Skin epidermis (tissue), 12 donors: ENCODE data around the gene ELAPOR1.
A peak's percentile ranks its signal among the peaks of the same experiment; 100 is the strongest.
"Not testable (repeated sequence)": the region's sequence is repeated elsewhere in the genome, so short reads cannot be mapped to it uniquely, and the experiment has no call there.

Source experiments
- H3K27ac ChIP-seq, 21 experiments: fragments of 200-600 bp; sonication (generic) in 11 of 21; one replicate each; pipeline ENCODE4 v1.5.0; 2020; ENCODE audit warnings: mild to moderate bottlenecking in 3 of 21, inconsistent platforms in 2 of 21, moderate library complexity in 2 of 21
- H3K4me3 ChIP-seq, 7 experiments: fragments of 200-600 bp; sonication (generic) in 2 of 7; one replicate each; pipeline ENCODE4 v1.5.0; 2020; ENCODE audit warnings: inconsistent platforms in 2 of 7, mild to moderate bottlenecking in 2 of 7, moderate library complexity in 1 of 7

ELAPOR1 gene

GRCh38 chr1:109131800-109132199 lies 17.9 kb downstream of the ELAPOR1 start:
- no peak overlapping the region for H3K4me3 ChIP-seq
- no peak overlapping the region for H3K27ac ChIP-seq

- no peak overlapping the region for H3K27ac ChIP-seq
- no peak overlapping the region for H3K4me3 ChIP-seq
Observed at GRCh38 chr1:109133002-109133706, 19.2 kb downstream of the ELAPOR1 start.

- no peak overlapping the region for H3K4me3 ChIP-seq
- no peak overlapping the region for H3K27ac ChIP-seq
Observed at GRCh38 chr1:109133815-109134214, 19.9 kb downstream of the ELAPOR1 start.

- H3K27ac ChIP-seq = peak overlapping the region in 1 of 21 experiments; percentile 2
Observed at GRCh38 chr1:109134423-109134822, 20.5 kb downstream of the ELAPOR1 start.

GRCh38 chr1:109135940-109136339 lies 22.0 kb downstream of the ELAPOR1 start:
- Histone ChIP-seq H3K4me3 (no peak overlapping the region), H3K27ac (no peak overlapping the region)

More at GRCh38 chr1:109134423-109134822, 20.5 kb downstream of the ELAPOR1 start:
- no peak overlapping the region for H3K4me3 ChIP-seq

- Histone ChIP-seq H3K4me3 (no peak overlapping the region), H3K27ac (no peak overlapping the region)
Observed at GRCh38 chr1:109136766-109137165, 22.9 kb downstream of the ELAPOR1 start.

- Histone ChIP-seq H3K4me3 (no peak overlapping the region), H3K27ac (no peak overlapping the region)
Observed at GRCh38 chr1:109137958-109138357, 24.0 kb downstream of the ELAPOR1 start.

- Histone ChIP-seq H3K27ac (no peak overlapping the region), H3K4me3 (no peak overlapping the region)
Observed at GRCh38 chr1:109138358-109138757, 24.4 kb downstream of the ELAPOR1 start.

- H3K4me3 ChIP-seq = no peak overlapping the region
- no peak overlapping the region for H3K27ac ChIP-seq
Observed at GRCh38 chr1:109140392-109140791, 26.5 kb downstream of the ELAPOR1 start.

GRCh38 chr1:109142260-109142659 lies 28.3 kb downstream of the ELAPOR1 start:
- Histone ChIP-seq H3K4me3 (no peak overlapping the region), H3K27ac (no peak overlapping the region)

GRCh38 chr1:109142725-109143124 lies 28.8 kb downstream of the ELAPOR1 start:
- H3K27ac ChIP-seq, H3K4me3 ChIP-seq: not testable (repeated sequence)

- peak overlapping the region in 2 of 21 experiments; percentile 25 to 31 for H3K27ac ChIP-seq
- no peak overlapping the region for H3K4me3 ChIP-seq
Observed at GRCh38 chr1:109148987-109149561, 35.2 kb downstream of the ELAPOR1 start.

- peak overlapping the region in 1 of 21 experiments; percentile 16 for H3K27ac ChIP-seq
- H3K4me3 ChIP-seq = no peak overlapping the region
Observed at GRCh38 chr1:109149874-109150601, 36.1 kb downstream of the ELAPOR1 start.

- Histone ChIP-seq H3K27ac (peak overlapping the region in 4 of 21 experiments; percentile 4 to 63 (median 15)), H3K4me3 (no peak overlapping the region)
Observed at GRCh38 chr1:109151146-109151990, 37.5 kb downstream of the ELAPOR1 start.

GRCh38 chr1:109152196-109152595 lies 38.3 kb downstream of the ELAPOR1 start:
- H3K4me3 ChIP-seq = no peak overlapping the region
- H3K27ac ChIP-seq = peak overlapping the region in 1 of 21 experiments; percentile 63

- Histone ChIP-seq H3K27ac (no peak overlapping the region), H3K4me3 (no peak overlapping the region)
Observed at GRCh38 chr1:109156916-109157385, 43.0 kb downstream of the ELAPOR1 start.

GRCh38 chr1:109158433-109158832 lies 44.5 kb downstream of the ELAPOR1 start:
- no peak overlapping the region for H3K27ac ChIP-seq

GRCh38 chr1:109159326-109159725 lies 45.4 kb downstream of the ELAPOR1 start:
- no peak overlapping the region for H3K4me3 ChIP-seq
- no peak overlapping the region for H3K27ac ChIP-seq

More at GRCh38 chr1:109158433-109158832, 44.5 kb downstream of the ELAPOR1 start:
- H3K4me3 ChIP-seq = no peak overlapping the region

- Histone ChIP-seq H3K27ac (no peak overlapping the region), H3K4me3 (no peak overlapping the region)
Observed at GRCh38 chr1:109160071-109160840, 46.3 kb downstream of the ELAPOR1 start.
